H9 (cell line): ENCODE data around the gene NPHS1. TPM values are rescaled to one million over a fixed set of nuclear protein-coding genes. Genes with fewer than 3 reads are reported as not detected.
A peak's percentile ranks its signal among the peaks of the same experiment; 100 is the strongest.

ENCODE experiments used
- DNase-seq: peaks from one replicate; pipeline ENCODE4 v3.0.0-alpha.2; 2017
- H2AFZ ChIP-seq: one replicate; pipeline ENCODE4 v1.6.1; 2013; ENCODE audit warnings: mild to moderate bottlenecking, low read length, control low read depth, moderate library complexity
- H2AK5ac ChIP-seq: 2 replicates; pipeline ENCODE4 v1.6.1; 2013; ENCODE audit warnings: low read length, control low read depth, mixed read lengths; ENCODE audit not compliant: insufficient read length
- H2BK120ac ChIP-seq: one replicate; pipeline ENCODE4 v1.6.1; 2013; ENCODE audit warnings: low read depth, mild to moderate bottlenecking, low read length, control low read depth, inconsistent platforms; ENCODE audit not compliant: poor library complexity, severe bottlenecking
- H2BK12ac ChIP-seq: 2 replicates; pipeline ENCODE4 v1.6.1; 2013; ENCODE audit warnings: low read length, control low read depth, mixed read lengths, low read depth; ENCODE audit not compliant: insufficient read length
- H2BK15ac ChIP-seq: 2 replicates; pipeline ENCODE4 v1.6.1; 2013; ENCODE audit warnings: low read depth, low read length, control low read depth
- H2BK20ac ChIP-seq: one replicate; pipeline ENCODE4 v1.6.1; 2013; ENCODE audit warnings: low read depth, mild to moderate bottlenecking, low read length, control low read depth, inconsistent platforms; ENCODE audit not compliant: poor library complexity, severe bottlenecking
- H2BK5ac ChIP-seq: 2 replicates; pipeline ENCODE4 v1.6.1; 2013; ENCODE audit warnings: low read length, control low read depth, mixed read lengths; ENCODE audit not compliant: insufficient read length
- H3K14ac ChIP-seq: 2 replicates; pipeline ENCODE4 v1.6.1; 2013; ENCODE audit warnings: low read length, control low read depth; ENCODE audit not compliant: insufficient read depth
- H3K18ac ChIP-seq: 2 replicates; pipeline ENCODE4 v1.6.1; 2013; ENCODE audit warnings: low read depth, mild to moderate bottlenecking, mixed read lengths, low read length, control low read depth; ENCODE audit not compliant: insufficient read length
- H3K23ac ChIP-seq: 2 replicates; pipeline ENCODE4 v1.6.1; 2013; ENCODE audit warnings: low read length, control low read depth, mixed read lengths, low read depth; ENCODE audit not compliant: insufficient read length
- H3K23me2 ChIP-seq: 2 replicates; pipeline ENCODE4 v1.6.1; 2013; ENCODE audit warnings: low read depth, mild to moderate bottlenecking, mixed read lengths, low read length, control low read depth; ENCODE audit not compliant: insufficient read length, poor library complexity, severe bottlenecking
- H3K27ac ChIP-seq: 2 replicates; pipeline ENCODE4 v1.5.1; 2013; ENCODE audit warnings: low read length, control low read depth, mixed read lengths, low read depth; ENCODE audit not compliant: insufficient read length
- H3K27me3 ChIP-seq: 2 replicates; pipeline ENCODE4 v1.6.1; 2013; ENCODE audit warnings: low read length, control low read depth, inconsistent platforms; ENCODE audit not compliant: insufficient read depth
- H3K4ac ChIP-seq: 2 replicates; pipeline ENCODE4 v1.6.1; 2013; ENCODE audit warnings: low read depth, mild to moderate bottlenecking, control low read depth, inconsistent platforms, low read length, moderate library complexity
- H3K4me1 ChIP-seq: 2 replicates; pipeline ENCODE4 v1.6.1; 2013; ENCODE audit warnings: low read length, control low read depth, inconsistent platforms; ENCODE audit not compliant: insufficient read depth
- H3K4me2 ChIP-seq: 2 replicates; pipeline ENCODE4 v1.6.1; 2013; ENCODE audit warnings: low read length, control low read depth, mixed read lengths; ENCODE audit not compliant: insufficient read length, insufficient read depth
- H3K56ac ChIP-seq: 2 replicates; pipeline ENCODE4 v1.6.1; 2013; ENCODE audit warnings: low read depth, mild to moderate bottlenecking, mixed read lengths, low read length, control low read depth; ENCODE audit not compliant: insufficient read length
- H3K79me1 ChIP-seq: 2 replicates; pipeline ENCODE4 v1.6.1; 2013; ENCODE audit warnings: low read depth, mild to moderate bottlenecking, moderate library complexity, low read length, control low read depth, inconsistent platforms; ENCODE audit not compliant: insufficient read depth, poor library complexity, severe bottlenecking
- H3K79me2 ChIP-seq: 2 replicates; pipeline ENCODE4 v1.6.1; 2013; ENCODE audit warnings: low read length, control low read depth, inconsistent platforms; ENCODE audit not compliant: insufficient read depth
- H3K9ac ChIP-seq: 2 replicates; pipeline ENCODE4 v1.6.1; 2013; ENCODE audit warnings: low read length, control low read depth, mixed read lengths; ENCODE audit not compliant: insufficient read length; ENCODE audit errors: extremely low read depth
- H3K9me3 ChIP-seq: one replicate; pipeline ENCODE4 v1.6.1; 2013; ENCODE audit warnings: low read depth, low read length, inconsistent platforms; ENCODE audit not compliant: control insufficient read depth
- H3T11ph ChIP-seq: one replicate; pipeline ENCODE4 v1.6.1; 2013; ENCODE audit warnings: mild to moderate bottlenecking, low read length, control low read depth, inconsistent platforms
- H4K20me1 ChIP-seq: one replicate; pipeline ENCODE4 v1.6.1; 2013; ENCODE audit not compliant: control insufficient read depth, insufficient read length, insufficient read depth
- H4K5ac ChIP-seq: 2 replicates; pipeline ENCODE4 v1.6.1; 2013; ENCODE audit warnings: low read depth, mild to moderate bottlenecking, mixed read lengths, low read length, control low read depth; ENCODE audit not compliant: insufficient read length
- H4K8ac ChIP-seq: replicated peaks from 2 replicates; pipeline ENCODE4 v1.6.1; 2013; ENCODE audit warnings: low read length, control low read depth, mixed read lengths, low read depth; ENCODE audit not compliant: insufficient read length
- H4K91ac ChIP-seq: 2 replicates; pipeline ENCODE4 v1.6.1; 2013; ENCODE audit warnings: low read depth, mild to moderate bottlenecking, moderate library complexity, mixed read lengths, low read length, control low read depth; ENCODE audit not compliant: insufficient read length
- H3K27ac Mint-ChIP-seq, 3 experiments: 2 replicates in 2 of 3; 3 replicates in 1 of 3; pipeline ENCODE4 v1.8.0; 2020 to 2021; ENCODE audit warnings: mixed read lengths in 3 of 3, mild to moderate bottlenecking in 1 of 3, moderate library complexity in 1 of 3
- H3K27me3 Mint-ChIP-seq: 2 replicates; pipeline ENCODE4 v1.8.0; 2021; ENCODE audit warnings: low read depth, mild to moderate bottlenecking, moderate library complexity, mixed read lengths
- H3K36me3 Mint-ChIP-seq, 3 experiments: 2 replicates in 2 of 3; 3 replicates in 1 of 3; pipeline ENCODE4 v1.8.0; 2020 to 2021; ENCODE audit warnings: low read depth in 3 of 3, mixed read lengths in 3 of 3; ENCODE audit not compliant: insufficient read depth in 1 of 3
- H3K4me1 Mint-ChIP-seq, 2 experiments: 2 replicates each; pipeline ENCODE4 v1.8.0; 2020; ENCODE audit warnings: mixed read lengths in 2 of 2
- H3K4me3 Mint-ChIP-seq, 2 experiments: 2 replicates in 1 of 2; 3 replicates in 1 of 2; pipeline ENCODE4 v1.8.0; 2020 to 2021; ENCODE audit warnings: mild to moderate bottlenecking in 2 of 2, mixed read lengths in 2 of 2, moderate library complexity in 1 of 2
- H3K9me3 Mint-ChIP-seq, 2 experiments: 2 replicates in 1 of 2; 3 replicates in 1 of 2; pipeline ENCODE4 v1.8.0; 2020; ENCODE audit warnings: mild to moderate bottlenecking in 2 of 2, mixed read lengths in 2 of 2, moderate library complexity in 1 of 2
- WGBS: extraction: QIAGEN DNeasy Blood & Tissue Kit; methylation state at CpG from one replicate; pipeline ENCODE4 v1.1.7; 2013; ENCODE audit warnings: missing lambda C conversion rate, low lambda C conversion rate, mixed read lengths; ENCODE audit not compliant: insufficient read length; ENCODE audit errors: extremely low coverage; 5-methylcytosine and 5-hydroxymethylcytosine counted together
- total RNA-seq: library from RNA; stranded (reverse); gene quantifications from 2 replicates; pipeline ENCODE4 v1.2.1, GENCODE V29; 2021
- TF ChIP-seq, protein P1 (sequence below): fragments of 200-600 bp; sonication (generic); conservative IDR thresholded peaks from 3 replicates; pipeline ENCODE4 v1.8.0; 2021; ENCODE audit warnings: antibody characterized with exemption, mild to moderate bottlenecking

NPHS1 gene
- total RNA-seq, 1 experiment from 2014 or later, result 0.83 TPM

DNA sequence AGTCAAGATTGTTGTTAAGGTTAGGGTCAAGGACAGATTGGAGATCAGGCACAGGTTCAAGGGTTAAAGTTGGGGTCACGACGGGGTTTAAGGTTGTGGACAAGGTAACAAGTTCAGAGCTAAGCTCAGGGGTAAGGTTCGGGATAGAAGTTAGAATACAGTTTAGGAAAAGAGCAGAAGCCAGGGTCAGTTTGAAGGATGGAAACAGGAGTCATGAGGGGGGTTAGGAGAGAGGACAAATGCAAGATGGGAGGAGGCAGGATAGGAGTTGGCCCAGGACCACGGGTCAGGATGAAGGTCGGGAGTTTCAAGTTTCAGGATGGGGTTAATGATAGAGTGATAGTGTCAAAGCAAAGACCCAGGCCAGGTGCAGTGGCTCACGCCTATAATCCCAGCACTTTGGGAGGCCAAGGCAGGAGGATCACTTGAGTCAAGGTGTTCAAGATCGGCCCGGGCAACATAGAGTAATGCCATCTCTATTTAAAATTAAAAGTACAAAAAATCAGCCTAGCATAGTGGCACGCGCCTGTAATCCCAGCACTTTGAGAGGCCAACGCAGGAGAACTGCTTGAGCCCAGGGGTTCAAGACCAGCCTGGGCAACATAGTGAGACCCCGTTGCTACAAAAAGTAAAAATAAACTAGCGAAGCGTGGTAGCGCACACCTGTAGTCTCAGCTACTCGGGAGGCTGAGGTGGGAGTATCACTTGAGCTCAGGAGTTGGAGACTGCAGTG, 7.7 kb downstream of the NPHS1 start:
- Histone ChIP-seq H3K79me1 (no peaks in the 10 kb centered on the region), H3K4me1 (no peaks in the 10 kb centered on the region), H3K27me3 (peaks cover 23% of the 10 kb centered on the region; the same call in 1 of the 2 replicates)

More for the DNA sequence above, 7.7 kb downstream of the NPHS1 start:
- Mint-ChIP-seq H3K36me3 (no peaks in the 10 kb centered on the region; a peak in 1 of 7 replicates), H3K4me3 (peak overlapping the region; percentile 44 to 90), H3K27ac (no peak overlapping the region; a peak in 2 of 7 replicates), H3K9me3 (peaks cover 2 to 3% of the 10 kb centered on the region in 2 experiments; a peak in 2 of 5 replicates), H3K27me3 (peaks cover 85% of the 10 kb centered on the region), H3K4me1 (peaks cover 18 to 25% of the 10 kb centered on the region in 2 experiments)
- Histone ChIP-seq H3K23me2 (peaks cover 15% of the 10 kb centered on the region), H3K27ac (no peak overlapping the region), H2BK5ac (no peak overlapping the region), H2BK120ac (no peak overlapping the region), H4K20me1 (no peaks in the 10 kb centered on the region), H3K9me3 (no peaks in the 10 kb centered on the region), H3K9ac (no peak overlapping the region), H2AK5ac (no peak overlapping the region), H2BK15ac (no peak overlapping the region), H4K5ac (no peak overlapping the region), H3T11ph (no peak overlapping the region), H2AFZ (no peak overlapping the region), H2BK12ac (no peak overlapping the region), H3K4me2 (peak overlapping the region; percentile 72), H3K23ac (no peak overlapping the region), H4K91ac (no peak overlapping the region), H2BK20ac (no peak overlapping the region), H3K79me2 (no peaks in the 10 kb centered on the region), H3K18ac (no peak overlapping the region), H3K56ac (no peak overlapping the region), H3K14ac (no peak overlapping the region), H4K8ac (no peak overlapping the region), H3K4ac (no peak overlapping the region)
- TF ChIP-seq, protein P1, sequence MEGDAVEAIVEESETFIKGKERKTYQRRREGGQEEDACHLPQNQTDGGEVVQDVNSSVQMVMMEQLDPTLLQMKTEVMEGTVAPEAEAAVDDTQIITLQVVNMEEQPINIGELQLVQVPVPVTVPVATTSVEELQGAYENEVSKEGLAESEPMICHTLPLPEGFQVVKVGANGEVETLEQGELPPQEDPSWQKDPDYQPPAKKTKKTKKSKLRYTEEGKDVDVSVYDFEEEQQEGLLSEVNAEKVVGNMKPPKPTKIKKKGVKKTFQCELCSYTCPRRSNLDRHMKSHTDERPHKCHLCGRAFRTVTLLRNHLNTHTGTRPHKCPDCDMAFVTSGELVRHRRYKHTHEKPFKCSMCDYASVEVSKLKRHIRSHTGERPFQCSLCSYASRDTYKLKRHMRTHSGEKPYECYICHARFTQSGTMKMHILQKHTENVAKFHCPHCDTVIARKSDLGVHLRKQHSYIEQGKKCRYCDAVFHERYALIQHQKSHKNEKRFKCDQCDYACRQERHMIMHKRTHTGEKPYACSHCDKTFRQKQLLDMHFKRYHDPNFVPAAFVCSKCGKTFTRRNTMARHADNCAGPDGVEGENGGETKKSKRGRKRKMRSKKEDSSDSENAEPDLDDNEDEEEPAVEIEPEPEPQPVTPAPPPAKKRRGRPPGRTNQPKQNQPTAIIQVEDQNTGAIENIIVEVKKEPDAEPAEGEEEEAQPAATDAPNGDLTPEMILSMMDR, result no peak
- no CpG with 5 or more reads among the region's 16 CpGs for WGBS
- no peak for DNase-seq
